ENCODE measurements around the gene SPTBN1. TPM values are rescaled to one million over a fixed set of nuclear protein-coding genes. Genes with fewer than 3 reads are reported as not detected.
A peak's percentile ranks its signal among the peaks of the same experiment; 100 is the strongest.

SPTBN1 gene
- total RNA-seq (2012; rRNA removed): 214 and 220 TPM in 2 replicates

DNA sequence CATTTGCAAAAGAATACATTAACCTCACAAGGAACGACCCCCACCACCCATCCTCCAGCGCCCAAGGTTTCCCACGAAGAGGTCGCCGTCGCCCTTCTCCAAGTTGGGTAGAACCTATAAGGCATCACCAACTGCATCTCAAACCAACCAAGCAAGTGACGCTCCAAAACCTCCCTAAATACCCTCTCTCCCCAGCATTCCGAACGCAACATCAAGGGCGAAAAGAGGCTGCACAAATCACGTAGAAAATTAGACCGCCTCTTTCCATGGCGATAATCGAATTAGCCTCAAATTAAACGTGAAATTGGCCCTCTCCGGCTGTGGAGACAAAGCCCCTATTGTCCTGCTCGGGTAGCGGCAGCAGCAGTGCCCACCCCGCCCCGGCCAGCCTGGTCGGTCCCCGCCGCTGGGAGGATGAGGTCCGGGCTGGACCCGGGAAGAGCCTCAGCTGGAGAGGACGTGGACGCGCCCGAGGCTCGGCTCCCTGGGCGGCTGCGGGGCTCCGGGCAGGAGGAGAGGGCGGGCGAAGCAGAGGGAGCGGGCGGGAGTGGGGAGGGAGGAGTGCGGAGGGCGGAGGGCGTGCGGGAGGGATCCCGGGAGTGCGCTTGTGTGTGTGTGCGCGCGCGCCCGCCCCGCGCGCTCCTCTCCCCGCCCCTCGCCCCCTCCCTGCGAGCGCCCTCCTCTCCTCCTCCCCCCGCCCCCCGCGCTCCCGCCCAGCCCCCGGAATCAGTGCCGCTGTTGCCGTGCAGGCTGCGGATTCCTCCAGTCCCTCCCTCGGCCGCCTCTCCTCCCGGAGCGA, at the start of gene SPTBN1:
Gene SPTBN1, plus strand, starts transcription at position 765 of the 799 bp plus-strand sequence. CDS start 70,092 bp downstream, outside the sequence.
- no peaks in the 10 kb centered on the region for H3K27me3 ChIP-seq (ENCODE audit: control insufficient read depth, insufficient read depth, low read length)
- H3K4me3 ChIP-seq (ENCODE audit: low read length): peak within 1 kb of the TSS; percentile 93

GRCh38 chr2:54407693-54408092, 48.4 kb upstream of the SPTBN1 start:
- H3K36me3 ChIP-seq (ENCODE audit: insufficient read depth, low read length): no peaks in the 10 kb centered on the region
- no peaks in the 10 kb centered on the region for H3K4me1 ChIP-seq (ENCODE audit: control insufficient read depth, insufficient read depth, low read length)
- H3K9me3 ChIP-seq (replicated peaks; ENCODE audit: low read length): no peaks in the 10 kb centered on the region

More for the DNA sequence above, at the start of gene SPTBN1:
- Histone ChIP-seq H3K4me2 (ENCODE audit: low read length) (peak within 1 kb of the TSS; percentile 96), H3K9me3 (replicated peaks; ENCODE audit: low read length) (no peaks in the 10 kb centered on the region), H3K36me3 (ENCODE audit: insufficient read depth, low read length) (no peaks in the 10 kb centered on the region), H3K4me1 (ENCODE audit: control insufficient read depth, insufficient read depth, low read length) (peaks cover 29% of the 10 kb centered on the region), H3K9ac (ENCODE audit: low read depth, low read length) (peak within 1 kb of the TSS; percentile 80)

DNA sequence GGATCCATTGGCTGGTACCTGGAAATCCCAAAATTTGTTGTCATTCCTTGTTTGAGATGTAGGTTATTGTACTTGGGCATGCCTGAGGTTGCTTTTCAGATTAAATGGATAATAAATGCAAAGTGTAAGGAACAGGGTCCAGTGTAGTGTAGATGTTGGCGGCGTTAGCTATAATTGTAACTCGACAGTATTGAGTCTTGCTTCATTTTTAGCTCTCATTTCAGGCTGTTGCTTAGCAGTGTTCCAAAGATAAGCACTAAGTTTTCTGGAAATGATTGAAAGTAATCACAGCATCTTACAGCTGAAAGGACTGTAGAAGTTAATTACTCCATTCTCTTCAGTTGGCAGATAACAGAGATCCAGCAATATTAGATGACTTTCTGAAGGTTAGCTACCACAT, 47.8 kb upstream of the SPTBN1 start:
- Histone ChIP-seq H3K4me3 (ENCODE audit: low read length) (no peak overlapping the region), H3K9ac (ENCODE audit: low read depth, low read length) (no peak overlapping the region), H3K27me3 (ENCODE audit: control insufficient read depth, insufficient read depth, low read length) (no peaks in the 10 kb centered on the region), H3K36me3 (ENCODE audit: insufficient read depth, low read length) (no peaks in the 10 kb centered on the region), H3K4me1 (ENCODE audit: control insufficient read depth, insufficient read depth, low read length) (no peaks in the 10 kb centered on the region), H3K9me3 (replicated peaks; ENCODE audit: low read length) (no peaks in the 10 kb centered on the region), H3K4me2 (ENCODE audit: low read length) (no peak overlapping the region)

More at GRCh38 chr2:54407693-54408092, 48.4 kb upstream of the SPTBN1 start:
- Histone ChIP-seq H3K27me3 (ENCODE audit: control insufficient read depth, insufficient read depth, low read length) (no peaks in the 10 kb centered on the region), H3K4me3 (ENCODE audit: low read length) (no peak overlapping the region), H3K4me2 (ENCODE audit: low read length) (no peak overlapping the region), H3K9ac (ENCODE audit: low read depth, low read length) (no peak overlapping the region)

DNA sequence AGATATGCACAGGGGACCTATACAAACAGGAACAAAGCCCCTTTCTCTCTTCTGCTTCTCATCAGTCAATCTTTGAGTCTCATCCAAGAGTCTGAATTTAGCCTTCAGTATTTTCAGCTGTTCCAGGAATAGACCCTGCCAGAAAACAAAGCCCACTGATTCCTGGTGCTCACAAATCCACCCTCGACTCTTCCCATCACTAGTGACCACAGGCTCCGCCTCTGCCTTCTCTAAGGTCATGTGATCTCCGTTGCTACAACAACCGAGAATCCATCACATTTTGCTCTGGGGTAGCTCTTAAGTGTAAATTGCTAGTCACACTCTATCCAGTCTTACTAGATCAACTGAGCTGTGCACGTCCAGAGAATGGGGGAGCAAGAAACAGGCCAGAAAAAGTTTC, 46.4 kb upstream of the SPTBN1 start:
- H3K9me3 ChIP-seq (replicated peaks; ENCODE audit: low read length): no peaks in the 10 kb centered on the region
- H3K4me1 ChIP-seq (ENCODE audit: control insufficient read depth, insufficient read depth, low read length): no peaks in the 10 kb centered on the region

GRCh38 chr2:54411801-54412354, 44.2 kb upstream of the SPTBN1 start:
- H3K27me3 ChIP-seq (ENCODE audit: control insufficient read depth, insufficient read depth, low read length): no peaks in the 10 kb centered on the region
- H3K4me1 ChIP-seq (ENCODE audit: control insufficient read depth, insufficient read depth, low read length): no peaks in the 10 kb centered on the region
- no peak overlapping the region for H3K9ac ChIP-seq (ENCODE audit: low read depth, low read length)
- H3K4me3 ChIP-seq (ENCODE audit: low read length): no peak overlapping the region
- H3K9me3 ChIP-seq (replicated peaks; ENCODE audit: low read length): no peaks in the 10 kb centered on the region
- H3K4me2 ChIP-seq (ENCODE audit: low read length): no peak overlapping the region
- no peaks in the 10 kb centered on the region for H3K36me3 ChIP-seq (ENCODE audit: insufficient read depth, low read length)

More for the DNA sequence above, 46.4 kb upstream of the SPTBN1 start:
- no peak overlapping the region for H3K4me3 ChIP-seq (ENCODE audit: low read length)
- no peaks in the 10 kb centered on the region for H3K27me3 ChIP-seq (ENCODE audit: control insufficient read depth, insufficient read depth, low read length)
- H3K36me3 ChIP-seq (ENCODE audit: insufficient read depth, low read length): no peaks in the 10 kb centered on the region
- no peak overlapping the region for H3K4me2 ChIP-seq (ENCODE audit: low read length)
- no peak overlapping the region for H3K9ac ChIP-seq (ENCODE audit: low read depth, low read length)

DNA sequence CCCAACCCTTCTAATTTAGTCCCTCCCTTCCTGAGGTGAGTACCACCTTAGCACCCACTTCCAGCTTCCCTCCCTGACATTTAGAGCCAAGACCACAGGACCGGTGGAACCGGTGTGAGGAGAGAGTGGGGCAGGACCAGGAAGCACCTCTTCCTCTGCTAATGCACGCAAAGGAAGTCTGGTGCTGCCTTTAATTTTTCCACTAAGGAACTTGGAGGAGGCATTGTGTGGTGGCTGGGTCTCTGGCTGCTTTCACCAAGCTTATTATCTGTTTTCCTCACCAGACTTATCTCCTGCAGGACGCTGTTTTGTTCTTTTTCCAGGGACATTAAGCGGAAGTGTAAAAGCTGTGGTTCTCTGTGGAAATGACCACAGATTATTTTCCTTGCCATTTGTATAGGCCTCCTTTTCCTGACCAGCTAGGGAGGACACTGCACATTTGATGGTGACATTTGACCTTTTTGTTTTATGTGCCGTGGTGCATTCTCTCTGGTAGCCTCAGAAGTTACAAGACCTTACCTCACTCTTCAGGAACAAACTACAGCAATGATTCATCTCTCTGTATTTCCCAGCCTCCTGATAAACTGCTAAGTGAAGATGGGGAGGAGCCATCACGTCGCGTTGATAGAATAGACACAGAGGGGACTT, 39.8 kb upstream of the SPTBN1 start:
- Histone ChIP-seq H3K4me3 (ENCODE audit: low read length) (no peak overlapping the region), H3K9me3 (replicated peaks; ENCODE audit: low read length) (no peaks in the 10 kb centered on the region), H3K4me2 (ENCODE audit: low read length) (no peak overlapping the region)

DNA sequence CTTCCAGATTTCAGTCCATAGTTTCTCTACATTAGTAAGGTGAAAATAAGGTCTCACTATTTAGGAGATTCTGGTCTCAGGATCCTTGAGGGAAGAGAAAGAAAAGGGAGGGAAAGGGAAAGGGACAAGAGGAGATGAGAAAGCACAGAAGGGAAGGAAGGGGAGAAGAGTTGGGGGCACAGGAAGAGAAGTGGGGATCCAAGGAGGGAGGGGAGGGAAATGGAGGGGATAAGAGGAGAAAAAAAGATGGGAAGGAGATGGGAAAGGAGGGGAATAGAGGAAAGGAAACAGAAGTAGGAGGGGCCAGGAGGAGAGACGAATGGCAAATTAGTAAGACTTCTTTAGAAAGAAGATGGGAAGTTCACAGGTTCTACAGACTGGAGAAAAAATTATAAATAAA, 39.2 kb upstream of the SPTBN1 start:
- Histone ChIP-seq H3K9me3 (replicated peaks; ENCODE audit: low read length) (no peaks in the 10 kb centered on the region), H3K4me3 (ENCODE audit: low read length) (no peak overlapping the region), H3K27me3 (ENCODE audit: control insufficient read depth, insufficient read depth, low read length) (no peaks in the 10 kb centered on the region), H3K36me3 (ENCODE audit: insufficient read depth, low read length) (no peaks in the 10 kb centered on the region), H3K9ac (ENCODE audit: low read depth, low read length) (no peak overlapping the region), H3K4me1 (ENCODE audit: control insufficient read depth, insufficient read depth, low read length) (no peaks in the 10 kb centered on the region), H3K4me2 (ENCODE audit: low read length) (no peak overlapping the region)

More for the DNA sequence above, 39.8 kb upstream of the SPTBN1 start:
- no peaks in the 10 kb centered on the region for H3K27me3 ChIP-seq (ENCODE audit: control insufficient read depth, insufficient read depth, low read length)
- no peak overlapping the region for H3K9ac ChIP-seq (ENCODE audit: low read depth, low read length)
- no peaks in the 10 kb centered on the region for H3K4me1 ChIP-seq (ENCODE audit: control insufficient read depth, insufficient read depth, low read length)
- H3K36me3 ChIP-seq (ENCODE audit: insufficient read depth, low read length): no peaks in the 10 kb centered on the region

- Histone ChIP-seq H3K4me1 (ENCODE audit: control insufficient read depth, insufficient read depth, low read length) (no peaks in the 10 kb centered on the region), H3K9ac (ENCODE audit: low read depth, low read length) (no peak overlapping the region), H3K36me3 (ENCODE audit: insufficient read depth, low read length) (no peaks in the 10 kb centered on the region), H3K4me3 (ENCODE audit: low read length) (no peak overlapping the region), H3K27me3 (ENCODE audit: control insufficient read depth, insufficient read depth, low read length) (no peaks in the 10 kb centered on the region), H3K9me3 (replicated peaks; ENCODE audit: low read length) (no peaks in the 10 kb centered on the region), H3K4me2 (ENCODE audit: low read length) (no peak overlapping the region)
Measured at GRCh38 chr2:54417577-54417976, 38.5 kb upstream of the SPTBN1 start.

- Histone ChIP-seq H3K27me3 (ENCODE audit: control insufficient read depth, insufficient read depth, low read length) (no peaks in the 10 kb centered on the region), H3K4me1 (ENCODE audit: control insufficient read depth, insufficient read depth, low read length) (no peaks in the 10 kb centered on the region), H3K4me2 (ENCODE audit: low read length) (no peak overlapping the region)
Measured at GRCh38 chr2:54419388-54419787, 36.7 kb upstream of the SPTBN1 start.

GRCh38 chr2:54419855-54420523, 36.1 kb upstream of the SPTBN1 start:
- H3K27me3 ChIP-seq (ENCODE audit: control insufficient read depth, insufficient read depth, low read length): no peaks in the 10 kb centered on the region
- H3K4me2 ChIP-seq (ENCODE audit: low read length): no peak overlapping the region
- H3K4me3 ChIP-seq (ENCODE audit: low read length): no peak overlapping the region
- H3K9ac ChIP-seq (ENCODE audit: low read depth, low read length): no peak overlapping the region
- no peaks in the 10 kb centered on the region for H3K36me3 ChIP-seq (ENCODE audit: insufficient read depth, low read length)
- H3K9me3 ChIP-seq (replicated peaks; ENCODE audit: low read length): no peaks in the 10 kb centered on the region
- H3K4me1 ChIP-seq (ENCODE audit: control insufficient read depth, insufficient read depth, low read length): no peaks in the 10 kb centered on the region

More at GRCh38 chr2:54419388-54419787, 36.7 kb upstream of the SPTBN1 start:
- Histone ChIP-seq H3K9me3 (replicated peaks; ENCODE audit: low read length) (no peaks in the 10 kb centered on the region), H3K9ac (ENCODE audit: low read depth, low read length) (no peak overlapping the region), H3K36me3 (ENCODE audit: insufficient read depth, low read length) (no peaks in the 10 kb centered on the region), H3K4me3 (ENCODE audit: low read length) (no peak overlapping the region)

DNA sequence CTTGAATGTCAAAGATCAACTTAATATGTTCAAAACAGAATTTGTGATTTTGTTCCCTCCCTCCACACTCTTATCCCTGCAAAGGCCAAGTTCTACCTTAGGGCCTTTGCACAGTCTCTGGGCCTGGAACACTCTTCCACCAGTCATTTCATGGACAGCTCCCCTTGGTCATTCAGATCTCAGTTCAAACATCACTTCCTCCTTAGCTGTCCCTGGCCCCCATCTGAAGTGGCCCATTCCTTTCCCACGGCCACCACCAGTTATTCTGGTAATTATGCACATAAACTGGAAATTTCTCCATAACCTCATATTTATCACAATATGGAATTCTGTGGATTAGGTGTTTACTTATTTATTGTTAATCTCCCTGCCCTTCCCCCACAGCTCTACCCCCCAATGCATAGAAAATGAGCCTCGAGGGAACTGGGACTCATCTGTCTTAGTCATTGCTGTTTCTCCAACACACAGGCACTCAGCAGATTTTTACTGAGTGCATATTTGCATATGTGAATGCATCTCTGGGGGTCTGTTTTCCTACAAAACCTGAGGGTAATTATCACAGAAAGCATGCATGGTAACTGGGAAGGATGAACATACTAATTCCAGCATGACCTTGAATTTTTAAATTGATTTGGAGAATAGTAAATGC, 35.5 kb upstream of the SPTBN1 start:
- H3K4me1 ChIP-seq (ENCODE audit: control insufficient read depth, insufficient read depth, low read length): no peaks in the 10 kb centered on the region
- no peak overlapping the region for H3K9ac ChIP-seq (ENCODE audit: low read depth, low read length)
- no peak overlapping the region for H3K4me3 ChIP-seq (ENCODE audit: low read length)
- H3K36me3 ChIP-seq (ENCODE audit: insufficient read depth, low read length): no peaks in the 10 kb centered on the region
- H3K9me3 ChIP-seq (replicated peaks; ENCODE audit: low read length): no peaks in the 10 kb centered on the region
- no peak overlapping the region for H3K4me2 ChIP-seq (ENCODE audit: low read length)
- no peaks in the 10 kb centered on the region for H3K27me3 ChIP-seq (ENCODE audit: control insufficient read depth, insufficient read depth, low read length)
